ENCODE results near the gene AIFM3.

AIFM3 gene

DNA sequence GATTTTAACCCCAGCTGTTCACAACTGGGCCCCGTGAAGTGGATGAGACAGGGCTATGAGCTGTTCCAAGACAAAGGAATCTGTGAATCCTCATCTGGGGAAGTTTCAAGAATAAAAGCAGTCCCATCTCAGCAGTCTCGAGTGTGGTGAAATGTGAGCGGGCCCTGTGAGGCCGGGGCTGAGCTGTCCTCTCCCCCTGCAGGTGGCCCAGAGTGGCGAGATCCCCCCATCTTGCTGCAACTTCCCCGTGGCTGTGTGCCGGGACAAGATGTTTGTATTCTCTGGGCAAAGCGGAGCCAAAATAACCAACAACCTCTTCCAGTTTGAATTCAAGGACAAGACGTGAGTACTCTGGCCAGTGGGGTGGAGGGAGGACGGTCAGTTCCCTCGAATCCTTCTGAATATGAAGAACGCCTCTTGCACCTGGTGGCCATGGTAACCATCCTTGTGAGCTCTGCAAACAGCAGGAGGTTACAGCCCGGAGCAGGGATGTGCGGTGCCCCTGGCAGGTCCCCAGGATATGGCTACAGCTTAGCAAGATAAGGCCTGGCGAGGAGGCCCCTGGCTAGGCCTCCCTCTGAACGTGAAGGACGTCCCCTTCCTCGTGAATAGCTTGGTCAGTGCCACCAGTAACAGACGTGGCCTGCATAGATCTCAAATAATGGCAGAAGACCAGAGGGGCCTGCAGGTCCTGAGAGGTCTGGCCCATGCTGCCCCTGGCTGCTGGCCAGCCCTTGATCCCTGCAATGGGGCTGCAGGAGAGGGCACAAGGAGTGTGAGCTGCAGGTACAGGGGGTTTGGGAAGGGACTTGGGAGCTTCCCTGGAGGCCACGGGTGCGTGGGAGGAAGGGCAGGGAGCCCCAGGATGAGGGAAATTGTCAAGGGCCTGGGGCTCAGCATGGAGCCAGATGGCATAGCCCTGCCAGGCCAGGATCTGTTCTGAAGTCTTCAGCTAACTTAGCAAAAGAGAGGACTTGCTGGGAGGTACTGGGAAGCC lies 23.4 kb downstream of the AIFM3 start:
- FAIRE-seq: no peak
- no peak for DNase-seq (ENCODE audit: low spot score)

DNA sequence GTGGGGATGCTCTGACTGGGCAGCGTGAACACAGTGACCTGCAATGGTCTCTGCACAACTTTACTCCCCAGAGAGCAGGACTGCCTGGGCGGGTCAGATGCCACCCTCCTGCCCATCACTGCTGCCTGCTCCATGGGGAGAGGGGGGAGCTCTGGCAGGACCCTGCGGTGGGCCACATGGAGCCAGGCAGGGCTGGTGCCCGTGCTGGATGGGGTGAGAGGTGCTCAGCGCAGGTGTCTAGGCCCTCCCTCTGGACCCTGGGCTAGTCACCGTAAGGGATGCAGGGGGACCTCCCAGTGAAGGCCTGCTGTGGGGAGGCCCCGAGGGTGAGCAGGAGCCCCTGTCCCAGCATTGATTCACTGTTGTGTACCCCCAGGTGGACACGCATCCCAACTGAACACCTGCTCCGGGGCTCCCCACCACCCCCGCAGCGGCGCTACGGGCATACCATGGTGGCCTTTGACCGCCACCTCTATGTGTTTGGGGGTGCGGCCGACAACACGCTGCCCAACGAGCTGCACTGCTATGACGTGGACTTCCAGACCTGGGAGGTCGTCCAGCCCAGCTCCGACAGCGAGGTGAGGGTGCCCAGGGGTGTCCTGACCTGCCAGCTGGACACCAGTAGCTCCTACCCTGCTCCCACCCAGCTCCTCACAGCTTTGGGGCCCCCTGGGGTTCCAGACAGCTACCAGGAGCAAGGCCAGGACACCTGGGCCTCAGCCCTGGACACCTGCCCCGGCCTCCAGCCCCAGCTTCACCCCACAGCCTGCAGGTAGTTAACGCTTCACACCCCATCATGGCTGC lies 24.4 kb downstream of the AIFM3 start:
- FAIRE-seq (no peak), DNase-seq (ENCODE audit: low spot score) (no peak)

DNA sequence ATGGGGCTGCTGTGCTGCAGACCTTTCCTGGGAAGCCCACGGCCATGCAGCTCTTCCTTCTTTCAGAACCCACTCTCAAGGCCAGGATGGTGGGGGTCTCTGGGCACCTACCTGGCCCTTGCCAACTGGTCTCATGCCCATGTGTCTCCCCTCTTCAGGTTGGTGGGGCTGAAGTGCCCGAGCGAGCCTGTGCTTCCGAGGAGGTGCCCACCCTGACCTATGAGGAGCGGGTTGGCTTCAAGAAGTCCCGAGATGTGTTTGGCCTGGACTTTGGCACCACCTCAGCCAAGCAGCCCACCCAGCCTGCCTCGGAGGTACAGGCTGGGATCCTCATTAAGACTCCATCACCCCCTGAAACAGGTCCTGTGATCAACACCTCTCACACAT lies 25.0 kb downstream of the AIFM3 start:
- FAIRE-seq (no peak), DNase-seq (ENCODE audit: low spot score) (no peak)

DNA sequence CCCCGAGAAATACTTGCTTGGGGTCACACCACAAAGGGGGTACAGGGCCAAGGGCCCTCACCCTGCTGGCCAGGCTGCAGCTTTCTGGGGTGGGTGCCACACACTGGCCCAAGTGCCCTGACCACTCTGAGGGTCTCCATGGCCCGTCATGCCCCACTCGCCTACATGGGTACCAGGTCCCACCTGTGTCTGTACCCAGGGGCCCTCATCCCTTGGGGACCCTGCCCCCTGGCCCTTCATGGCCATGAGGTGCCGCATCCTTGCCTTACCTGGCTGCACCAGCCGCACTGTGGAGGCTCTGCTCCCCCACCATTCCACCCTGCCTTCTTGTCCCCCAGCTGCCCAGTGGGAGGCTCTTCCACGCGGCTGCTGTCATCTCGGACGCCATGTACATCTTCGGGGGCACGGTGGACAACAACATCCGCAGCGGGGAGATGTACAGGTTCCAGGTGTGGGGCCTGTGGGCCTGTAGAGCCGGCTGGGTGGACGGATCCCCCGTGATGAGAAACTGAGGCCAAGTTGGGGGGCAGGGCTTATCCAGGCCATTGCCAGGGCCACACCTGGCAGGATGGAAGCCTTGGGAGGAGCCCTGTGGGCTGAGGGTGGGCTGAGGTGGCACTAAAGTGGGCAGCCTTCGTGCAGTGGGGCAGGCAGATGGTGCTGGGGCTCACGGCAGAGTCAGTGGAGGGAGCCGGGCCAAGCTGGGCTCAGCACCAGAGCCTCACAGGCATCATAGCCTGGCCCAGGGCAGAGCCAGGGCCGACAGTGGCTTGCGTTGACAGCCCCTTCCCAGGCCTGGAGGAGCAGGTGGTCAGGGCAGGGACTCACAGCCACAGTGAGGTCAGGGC lies 25.6 kb downstream of the AIFM3 start:
- no peak for DNase-seq (ENCODE audit: low spot score)
- no peak for FAIRE-seq

DNA sequence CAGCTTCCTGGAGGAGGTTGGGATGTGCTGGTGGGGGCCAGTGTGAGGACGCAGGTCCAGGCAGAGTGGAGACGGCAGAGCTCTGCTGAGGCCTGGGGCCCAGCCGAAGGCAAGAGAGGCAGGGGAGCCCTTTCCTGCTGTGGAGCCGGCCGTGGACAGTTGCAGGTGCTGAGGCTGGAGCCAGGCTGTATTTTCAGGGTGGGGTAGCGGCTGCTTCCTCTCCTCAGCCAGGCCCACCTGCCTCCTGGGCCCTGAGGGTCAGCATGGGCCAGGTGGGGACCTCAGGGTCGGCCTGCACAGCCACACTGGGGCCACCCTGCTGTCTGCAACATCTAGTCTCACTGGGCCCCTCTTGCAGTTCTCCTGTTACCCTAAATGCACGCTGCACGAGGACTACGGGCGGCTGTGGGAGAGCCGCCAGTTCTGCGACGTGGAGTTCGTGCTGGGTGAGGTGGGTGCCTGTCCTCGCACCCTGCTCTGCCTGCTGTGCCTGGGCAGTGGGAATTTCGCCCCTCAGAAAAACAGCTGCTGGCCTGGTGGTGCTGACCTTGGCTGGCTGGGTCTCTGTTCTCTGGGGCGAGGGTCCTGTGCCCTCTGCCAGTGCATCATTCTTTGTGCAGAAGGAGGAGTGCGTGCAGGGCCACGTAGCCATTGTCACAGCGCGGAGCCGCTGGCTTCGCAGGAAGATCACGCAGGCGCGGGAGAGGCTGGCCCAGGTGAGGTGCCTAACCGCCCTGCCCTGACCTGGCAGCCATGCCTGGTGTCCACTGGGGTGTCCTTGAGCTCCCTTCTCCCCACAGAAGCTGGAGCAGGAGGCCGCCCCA lies 26.5 kb downstream of the AIFM3 start:
- FAIRE-seq (no peak), DNase-seq (ENCODE audit: low spot score) (no peak)

DNA sequence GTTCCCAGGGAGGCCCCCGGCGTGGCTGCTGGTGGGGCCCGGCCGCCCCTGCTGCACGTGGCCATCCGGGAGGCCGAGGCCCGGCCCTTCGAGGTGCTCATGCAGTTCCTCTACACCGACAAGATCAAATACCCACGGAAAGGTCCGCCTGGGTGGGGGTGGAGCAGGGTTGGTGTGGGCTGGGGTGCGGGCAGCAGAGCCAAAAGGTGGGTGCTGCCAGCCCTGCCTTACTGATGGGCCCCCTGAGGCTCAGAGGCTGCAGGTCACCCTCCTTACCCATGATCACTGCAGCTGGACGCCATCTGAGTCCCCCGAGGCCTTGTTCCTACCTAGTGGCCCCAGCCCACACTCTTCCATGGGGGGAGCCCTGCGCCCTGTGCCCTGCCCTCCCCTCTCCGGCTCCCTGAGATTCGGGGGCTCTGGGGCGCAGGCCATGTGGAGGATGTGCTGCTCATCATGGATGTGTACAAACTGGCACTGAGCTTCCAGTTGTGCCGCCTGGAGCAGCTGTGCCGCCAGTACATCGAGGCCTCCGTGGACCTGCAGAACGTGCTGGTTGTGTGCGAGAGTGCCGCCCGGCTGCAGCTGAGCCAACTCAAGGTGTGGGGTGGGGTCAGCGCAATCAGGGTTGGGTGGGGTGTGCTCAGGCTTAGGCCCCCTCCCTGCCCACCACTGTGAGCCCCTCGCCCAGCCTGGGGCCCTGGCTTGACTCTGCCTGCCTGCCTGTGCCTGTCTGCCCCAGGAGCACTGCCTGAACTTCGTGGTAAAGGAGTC lies 27.3 kb downstream of the AIFM3 start:
- FAIRE-seq: no peak
- no peak for DNase-seq (ENCODE audit: low spot score)

DNA sequence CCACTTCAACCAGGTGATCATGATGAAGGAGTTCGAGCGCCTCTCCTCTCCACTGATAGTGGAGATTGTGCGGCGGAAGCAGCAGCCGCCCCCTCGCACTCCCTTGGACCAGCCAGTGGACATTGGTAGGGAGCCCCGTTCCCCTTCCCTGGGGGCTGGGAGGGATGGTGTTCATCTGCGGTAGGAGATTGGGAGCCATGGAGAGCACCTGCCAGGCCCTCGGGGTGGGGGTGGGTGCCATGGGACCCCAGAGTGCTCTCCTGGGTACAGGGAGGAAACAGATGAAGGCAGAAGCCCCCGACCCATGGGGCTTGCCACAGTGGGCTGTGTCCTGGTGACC lies 27.8 kb downstream of the AIFM3 start:
- DNase-seq (ENCODE audit: low spot score) (no peak), FAIRE-seq (no peak)

DNA sequence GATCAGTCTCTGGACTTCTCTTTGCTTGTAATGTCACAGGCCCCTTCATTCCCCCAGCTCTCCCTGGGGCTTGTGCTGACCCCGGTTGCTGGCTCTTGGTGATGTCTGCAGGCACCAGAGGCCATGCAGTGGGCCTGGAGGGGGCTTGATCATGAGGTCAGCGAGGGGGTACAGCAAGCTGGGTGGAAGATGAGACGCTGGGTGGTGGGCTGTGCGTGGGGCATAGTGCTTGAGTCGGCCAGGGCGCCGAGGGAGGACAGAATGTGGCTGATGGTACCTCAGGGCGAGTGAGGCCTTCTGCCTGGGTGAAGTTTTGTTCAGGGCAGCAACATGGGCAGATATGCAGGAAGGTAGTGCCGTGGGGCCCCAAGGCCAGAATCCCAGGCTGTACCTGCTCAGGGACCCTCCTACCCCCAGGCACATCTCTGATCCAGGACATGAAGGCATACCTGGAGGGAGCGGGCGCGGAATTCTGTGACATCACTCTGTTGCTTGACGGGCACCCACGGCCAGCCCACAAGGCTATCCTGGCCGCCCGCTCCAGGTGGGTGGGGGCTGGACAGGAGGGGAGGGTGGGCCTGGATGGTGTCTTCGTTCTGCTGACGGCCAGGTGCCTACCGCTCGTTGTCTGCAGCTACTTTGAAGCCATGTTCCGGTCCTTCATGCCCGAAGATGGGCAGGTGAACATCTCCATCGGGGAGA lies 28.4 kb downstream of the AIFM3 start:
- no peak for DNase-seq (ENCODE audit: low spot score)
- no peak for FAIRE-seq

DNA sequence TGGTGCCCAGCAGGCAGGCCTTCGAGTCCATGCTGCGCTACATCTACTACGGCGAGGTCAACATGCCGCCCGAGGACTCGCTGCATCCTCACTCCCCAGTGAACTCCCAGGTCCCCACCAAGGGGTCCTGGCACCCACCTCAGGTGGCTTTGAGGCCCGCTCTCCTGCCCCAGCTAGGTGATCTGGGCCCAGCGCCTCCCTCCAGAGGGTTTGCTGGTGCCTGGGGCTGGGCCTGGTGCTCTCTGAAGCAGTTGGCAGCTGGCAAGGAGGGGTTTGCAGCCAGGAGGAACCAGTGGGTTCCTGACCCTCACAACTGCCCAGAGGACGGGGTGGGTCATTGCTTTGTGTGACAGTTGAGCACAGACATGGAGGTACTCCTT lies 29.0 kb downstream of the AIFM3 start:
- DNase-seq (ENCODE audit: low spot score): no peak
- FAIRE-seq: no peak

DNA sequence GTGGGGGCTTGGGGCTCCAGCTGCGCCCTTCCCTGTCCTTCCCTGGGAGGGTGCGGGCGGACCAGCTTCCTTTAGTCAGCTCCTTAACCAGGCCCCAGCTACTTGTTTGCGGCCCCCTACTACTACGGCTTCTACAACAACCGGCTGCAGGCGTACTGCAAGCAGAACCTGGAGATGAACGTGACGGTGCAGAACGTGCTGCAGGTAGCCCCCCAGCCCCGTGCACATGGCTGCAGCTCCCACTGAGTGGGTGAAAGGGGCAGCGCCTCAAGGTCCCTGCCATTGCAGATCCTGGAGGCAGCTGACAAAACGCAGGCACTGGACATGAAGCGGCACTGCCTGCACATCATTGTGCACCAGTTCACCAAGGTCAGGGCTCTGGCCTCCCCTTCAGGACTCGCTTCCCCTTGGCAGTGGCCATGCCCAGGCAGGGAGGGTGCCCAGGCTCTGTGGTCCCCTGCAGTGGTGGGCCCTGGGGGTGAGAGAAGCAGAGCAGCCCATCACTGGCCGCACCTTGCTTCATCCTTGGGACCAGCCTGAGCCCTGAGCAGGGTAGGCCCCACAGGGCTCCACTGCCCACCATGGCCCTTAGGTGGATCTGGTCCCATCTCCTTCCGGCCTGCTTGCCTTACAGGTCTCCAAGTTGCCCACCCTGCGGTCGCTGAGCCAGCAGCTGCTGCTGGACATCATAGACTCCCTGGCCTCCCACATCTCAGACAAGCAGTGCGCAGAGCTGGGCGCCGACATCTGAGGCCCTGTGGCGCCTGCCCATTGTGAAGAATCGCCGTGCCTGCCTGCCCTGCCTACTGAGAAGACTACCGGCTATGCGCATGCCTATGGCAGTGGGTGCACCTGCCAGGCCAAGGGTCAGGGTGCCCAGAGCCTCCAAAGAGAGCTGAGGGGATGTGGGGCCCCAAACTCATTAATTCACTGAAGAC lies 29.8 kb downstream of the AIFM3 start:
- FAIRE-seq (no peak), DNase-seq (ENCODE audit: low spot score) (no peak)

DNA sequence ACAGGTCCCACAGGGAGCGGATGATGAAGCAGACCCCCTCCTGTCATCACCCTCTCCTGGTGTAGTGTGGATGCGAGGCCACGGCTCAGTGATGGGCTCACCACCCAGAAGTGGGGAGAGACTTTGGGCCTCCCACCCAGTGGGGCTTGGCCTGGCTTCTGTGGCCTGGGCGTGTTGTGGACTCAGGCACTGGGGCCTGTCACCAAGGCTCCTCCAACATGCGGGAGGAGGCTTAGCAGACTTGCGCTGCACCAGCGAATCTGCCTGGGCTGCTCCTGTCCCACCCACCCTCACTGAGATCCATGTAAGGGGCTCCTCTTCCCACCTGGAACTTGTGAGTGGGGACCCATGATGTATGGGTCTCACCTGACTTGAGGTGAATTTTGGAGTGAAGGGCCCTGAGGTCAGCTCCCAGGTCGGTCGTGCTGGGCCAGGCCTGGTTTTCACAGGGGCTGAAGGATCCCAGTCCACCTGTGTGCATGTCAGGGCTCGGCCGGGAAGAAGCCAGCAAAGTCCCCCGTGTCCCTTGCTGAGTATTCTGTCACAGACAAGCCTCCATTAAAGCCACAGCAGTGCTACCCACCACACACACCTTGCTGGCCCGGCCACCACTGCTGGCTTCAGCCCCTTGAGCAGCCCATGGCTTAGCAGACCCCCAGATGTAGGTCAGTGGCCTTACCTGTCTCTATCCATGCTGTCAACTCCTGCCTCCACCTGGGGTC lies 30.6 kb downstream of the AIFM3 start:
- no peak for DNase-seq (ENCODE audit: low spot score)
- FAIRE-seq: no peak

DNA sequence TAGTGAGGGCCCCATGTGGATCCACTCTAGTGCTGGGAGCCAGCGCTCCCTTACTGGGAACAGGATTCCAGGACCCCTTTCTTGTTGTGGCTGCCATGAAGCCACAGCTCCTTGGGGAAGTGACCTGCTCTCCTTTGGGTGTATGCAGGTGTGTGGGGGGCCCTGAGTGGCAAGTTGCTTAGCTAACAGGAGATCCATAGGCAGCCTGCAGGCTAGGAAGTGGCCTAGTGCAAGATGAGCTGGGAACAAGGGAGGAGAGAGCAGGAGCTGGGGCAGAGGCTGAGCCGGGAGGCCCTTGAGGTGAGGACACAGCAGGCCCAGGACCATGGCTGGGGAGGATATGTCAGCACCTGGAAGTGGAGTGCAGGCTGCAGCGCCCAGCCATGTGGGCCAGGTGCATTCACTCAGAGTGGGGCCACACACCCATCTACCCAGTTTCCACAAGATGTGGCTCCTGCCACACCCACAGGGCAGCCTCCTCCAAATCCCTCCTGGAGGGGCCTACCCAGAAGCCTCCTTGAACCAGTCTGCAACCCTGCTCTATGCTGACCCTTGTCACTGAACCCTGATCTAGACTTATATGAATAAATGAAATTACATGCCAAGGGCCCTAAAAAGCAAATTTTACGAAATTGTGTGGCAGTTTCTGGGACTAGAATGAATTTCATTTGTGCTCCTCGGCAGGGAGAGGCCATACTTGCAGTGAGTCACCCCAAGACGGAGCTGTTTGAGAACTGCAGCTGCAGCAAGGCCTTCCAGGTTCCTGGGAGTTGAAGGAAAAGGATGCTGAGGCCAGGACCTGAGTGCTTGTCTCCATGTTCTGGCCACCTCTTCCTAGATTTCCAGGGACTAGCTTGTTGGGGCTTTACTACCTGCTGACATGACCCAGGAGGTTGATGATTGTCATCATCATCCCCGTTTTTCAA lies 31.6 kb downstream of the AIFM3 start:
- FAIRE-seq (no peak), DNase-seq (ENCODE audit: low spot score) (no peak)

DNA sequence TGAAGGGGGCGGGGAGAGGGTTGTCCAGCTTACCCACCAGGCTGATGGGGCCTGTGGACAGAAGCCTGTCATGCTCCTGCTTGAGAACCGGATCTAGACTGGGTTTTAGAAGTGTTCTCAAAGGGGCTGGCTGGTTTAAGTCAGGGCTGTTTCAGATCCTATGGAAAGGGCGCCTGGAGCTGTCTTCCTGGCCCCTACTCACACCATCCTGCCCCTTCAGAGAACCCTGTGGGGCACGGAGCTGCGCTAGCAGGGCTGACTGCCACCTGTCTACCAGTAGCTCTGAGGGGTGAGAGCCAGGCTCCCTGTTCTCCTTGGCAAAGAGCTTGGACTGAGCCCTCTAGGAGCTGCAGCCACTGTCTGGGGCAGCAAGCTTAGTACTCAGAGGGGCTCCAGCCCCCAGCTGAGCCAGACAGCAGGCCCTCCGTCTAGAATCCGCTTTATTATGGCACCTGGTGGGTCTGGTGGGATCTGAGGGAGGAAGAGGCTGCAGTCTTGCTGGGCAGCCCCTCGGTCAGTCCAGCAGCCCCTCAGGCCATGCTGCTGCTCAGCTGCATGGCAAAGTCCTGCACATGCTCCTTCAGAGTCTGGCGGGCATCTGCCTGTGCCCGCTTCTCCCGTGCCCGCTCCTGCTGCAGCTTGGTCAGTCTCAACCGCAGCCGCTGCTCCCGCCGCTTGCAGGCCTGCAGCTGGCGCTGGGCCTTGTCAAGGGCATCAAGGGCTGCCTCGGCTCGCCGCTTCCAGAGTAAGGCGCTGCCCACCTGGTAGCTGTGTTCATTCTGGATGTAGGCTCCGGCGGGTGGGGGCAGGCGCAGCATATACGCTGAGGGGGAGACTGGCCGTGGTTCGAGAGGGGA lies 32.5 kb downstream of the AIFM3 start:
- no peak for DNase-seq (ENCODE audit: low spot score)
- FAIRE-seq: no peak

DNA sequence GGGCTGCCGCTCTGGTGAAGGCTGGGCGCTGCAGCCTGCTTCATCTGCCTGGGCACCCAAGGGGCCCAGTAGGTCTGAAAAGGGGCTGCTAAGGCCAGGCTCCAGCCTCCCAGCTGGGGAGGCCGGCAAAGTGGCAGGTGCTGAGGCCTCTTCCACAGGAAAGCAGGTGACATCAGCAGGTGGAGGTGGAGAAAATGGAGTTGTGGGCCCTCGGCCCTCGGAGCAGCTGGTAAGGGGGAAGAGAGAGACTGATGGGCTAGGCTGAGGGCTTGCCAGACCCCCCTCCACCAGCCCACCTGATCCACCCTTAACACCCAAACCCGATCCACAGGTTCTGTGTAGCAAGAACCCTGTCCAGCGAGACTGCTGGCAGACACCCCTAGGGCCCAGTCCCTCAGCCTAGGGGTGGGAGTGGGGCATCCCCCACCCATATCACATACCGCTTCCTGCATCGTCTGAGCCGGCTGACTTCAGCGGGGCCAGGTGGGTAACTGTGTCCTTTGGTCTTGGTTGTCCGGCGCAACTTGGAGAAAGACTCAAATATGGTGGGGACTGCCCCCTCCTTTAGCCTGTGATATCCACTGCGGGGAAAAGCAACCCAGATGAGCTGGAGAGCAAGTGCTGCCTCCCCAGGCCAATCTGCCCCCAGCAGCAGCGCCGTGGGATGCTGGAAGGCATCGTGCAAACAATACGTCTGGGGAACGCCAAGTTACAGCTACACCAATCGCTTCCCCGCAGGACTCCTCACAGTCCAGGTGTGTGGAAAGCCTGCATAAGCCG lies 33.3 kb downstream of the AIFM3 start:
- FAIRE-seq (no peak), DNase-seq (ENCODE audit: low spot score) (no peak)

All from RCC 7860 (cell line).